CD14-positive monocyte (primary cell): ENCODE data around the gene STXBP2. TPM values are rescaled to one million over a fixed set of nuclear protein-coding genes. Genes with fewer than 3 reads are reported as not detected.
A peak's percentile ranks its signal among the peaks of the same experiment; 100 is the strongest.

Experiments
- DNase-seq, 3 donors: peaks; one replicate each; pipeline ENCODE4 v3.0.0-alpha.2; 2011 to 2022
- H2AFZ ChIP-seq: 2 replicates; pipeline ENCODE4 v1.6.0; 2012; ENCODE audit warnings: mild to moderate bottlenecking, low read depth, low read length, inconsistent platforms; ENCODE audit not compliant: insufficient read depth, poor library complexity, severe bottlenecking
- H3K27ac ChIP-seq, 2 donors: 1 replicate in 1 of 2; 2 replicates in 1 of 2; pipeline ENCODE4 v1.5.1; 2012 to 2013; ENCODE audit warnings: low read length in 2 of 2, control low read depth in 1 of 2, inconsistent platforms in 1 of 2, low read depth in 1 of 2, mild to moderate bottlenecking in 1 of 2
- H3K27me3 ChIP-seq, 2 donors: one replicate each; pipeline versions ENCODE4 v1.6.0 to v1.6.1; 2011 to 2013; ENCODE audit warnings: low read length in 2 of 2; ENCODE audit not compliant: control insufficient read depth in 2 of 2, insufficient read depth in 2 of 2
- H3K36me3 ChIP-seq, 2 donors: replicated peaks in 1 of 2; 1 replicate in 1 of 2; 2 replicates in 1 of 2; pipeline versions ENCODE4 v1.5.1 to v1.6.1; 2012 to 2013; ENCODE audit warnings: low read length in 2 of 2, control low read depth in 1 of 2, inconsistent platforms in 1 of 2, mild to moderate bottlenecking in 1 of 2; ENCODE audit not compliant: insufficient read depth in 2 of 2, control insufficient read depth in 1 of 2
- H3K4me1 ChIP-seq, 2 donors: 1 replicate in 1 of 2; 2 replicates in 1 of 2; pipeline versions ENCODE4 v1.5.1 to v1.6.1; 2012 to 2013; ENCODE audit warnings: low read length in 2 of 2, control low read depth in 1 of 2, inconsistent platforms in 1 of 2, mild to moderate bottlenecking in 1 of 2, moderate library complexity in 1 of 2; ENCODE audit not compliant: insufficient read depth in 2 of 2, control insufficient read depth in 1 of 2
- H3K4me2 ChIP-seq: replicated peaks from 2 replicates; pipeline ENCODE3; 2012; ENCODE audit warnings: low read length, moderate library complexity, mild to moderate bottlenecking; ENCODE audit not compliant: poor library complexity, severe bottlenecking; ENCODE audit errors: extremely low read depth
- H3K4me3 ChIP-seq, 3 experiments: fragments of 200-600 bp in 1 of 3; sonication (generic) in 1 of 3; replicated peaks in 1 of 3; 1 replicate in 2 of 3; 2 replicates in 1 of 3; pipeline ENCODE4 v1.5.1; 2011 to 2013; ENCODE audit warnings: low read length in 3 of 3, mild to moderate bottlenecking in 3 of 3, control low read depth in 2 of 3, low read depth in 2 of 3, inconsistent platforms in 1 of 3, moderate library complexity in 1 of 3
- H3K79me2 ChIP-seq: 2 replicates; pipeline ENCODE4 v1.6.0; 2012; ENCODE audit warnings: mild to moderate bottlenecking, control low read depth, inconsistent platforms, low read length, moderate library complexity; ENCODE audit not compliant: insufficient read depth
- H3K9ac ChIP-seq: 2 replicates; pipeline ENCODE4 v1.6.0; 2017; ENCODE audit warnings: low read length, mild to moderate bottlenecking; ENCODE audit not compliant: insufficient read depth, poor library complexity, severe bottlenecking
- H3K9me3 ChIP-seq, 2 donors: replicated peaks in 1 of 2; 1 replicate in 1 of 2; 2 replicates in 1 of 2; pipeline versions ENCODE4 v1.5.1 to v1.6.1; 2012 to 2013; ENCODE audit warnings: low read length in 2 of 2, control low read depth in 1 of 2; ENCODE audit not compliant: control insufficient read depth in 1 of 2, insufficient read depth in 1 of 2
- H4K20me1 ChIP-seq: 2 replicates; pipeline ENCODE4 v1.6.0; 2012; ENCODE audit warnings: mild to moderate bottlenecking, low read length, control low read depth, moderate library complexity; ENCODE audit not compliant: insufficient read depth
- H3K27ac Mint-ChIP-seq, 7 donors: one replicate each; pipeline ENCODE4 v1.8.0; 2020; ENCODE audit warnings: mild to moderate bottlenecking in 7 of 7, mixed read lengths in 7 of 7, moderate library complexity in 6 of 7, inconsistent platforms in 2 of 7
- H3K27me3 Mint-ChIP-seq, 3 donors: one replicate each; pipeline ENCODE4 v1.8.0; 2021 to 2022; ENCODE audit warnings: low read depth in 3 of 3, mild to moderate bottlenecking in 3 of 3, mixed read lengths in 3 of 3, moderate library complexity in 3 of 3, inconsistent platforms in 1 of 3
- H3K36me3 Mint-ChIP-seq, 2 donors: one replicate each; pipeline ENCODE4 v1.8.0; 2020; ENCODE audit warnings: mixed read lengths in 2 of 2, inconsistent platforms in 1 of 2, mild to moderate bottlenecking in 1 of 2
- H3K4me1 Mint-ChIP-seq: one replicate; pipeline ENCODE4 v1.8.0; 2020; ENCODE audit warnings: mild to moderate bottlenecking, mixed read lengths
- H3K4me3 Mint-ChIP-seq, 2 donors: one replicate each; pipeline ENCODE4 v1.8.0; 2020; ENCODE audit warnings: mild to moderate bottlenecking in 2 of 2, mixed read lengths in 2 of 2, moderate library complexity in 1 of 2
- H3K9me3 Mint-ChIP-seq, 7 donors: one replicate each; pipeline ENCODE4 v1.8.0; 2020 to 2022; ENCODE audit warnings: mixed read lengths in 7 of 7, mild to moderate bottlenecking in 6 of 7, moderate library complexity in 6 of 7, inconsistent platforms in 2 of 7
- CTCF ChIP-seq: fragments of 200-600 bp; IDR thresholded peaks from one replicate; pipeline ENCODE4 v1.8.0; 2022; ENCODE audit warnings: antibody characterized with exemption, mild to moderate bottlenecking
- WGBS: methylation state at CpG from one replicate; pipeline ENCODE4 v1.1.5; 2013; ENCODE audit warnings: missing lambda C conversion rate; ENCODE audit not compliant: insufficient coverage; 5-methylcytosine and 5-hydroxymethylcytosine counted together
- intact Hi-C, 2 donors: fragments of 100-400 bp; cut with micrococcal nuclease; formaldehyde crosslinking; loops; one replicate each; pipeline versions ENCODE4 v1.15.0 to v1.15.1; 2023
- polyA plus RNA-seq, 3 donors: library from polyadenylated mRNA; depleted of rRNA in 1 of 3; unstranded in 2 of 3; stranded (reverse) in 1 of 3; fragments of 300-500 nt in 2 of 3; fragments of >200 nt in 1 of 3; fragmentation: Illumina TruSeq in 2 of 3; gene quantifications; 1 replicate in 2 of 3; 2 replicates in 1 of 3; pipeline ENCODE4 v1.2.3, GENCODE V29; 2012 to 2021

The STXBP2 gene
- polyA plus RNA-seq, 3 donors, result 249 to 846 (median 327) TPM

- Histone ChIP-seq H3K27me3 (no peaks in the 10 kb centered on the region), H3K36me3 (no peaks in the 10 kb centered on the region), H3K4me3 (no peak overlapping the region), H3K4me2 (no peak overlapping the region), H2AFZ (no peak overlapping the region), H3K9ac (no peak overlapping the region), H3K9me3 (peaks cover 0 to 8% of the 10 kb centered on the region in 2 donors), H3K4me1 (no peaks in the 10 kb centered on the region), H3K27ac (no peak overlapping the region), H3K79me2 (no peaks in the 10 kb centered on the region), H4K20me1 (no peaks in the 10 kb centered on the region)
- intact Hi-C loops, result no loop called here
- H3K4me1 Mint-ChIP-seq, result no peaks in the 10 kb centered on the region
- 92% methylated on average over 9 of the region's 9 CpGs for WGBS
- no peak for DNase-seq
- peak overlapping the region in 1 of 7 donors; percentile 40 for H3K27ac Mint-ChIP-seq
- peaks cover 11 to 28% (median 24%) of the 10 kb centered on the region in 3 donors for H3K27me3 Mint-ChIP-seq
- H3K36me3 Mint-ChIP-seq, result no peaks in the 10 kb centered on the region
- H3K9me3 Mint-ChIP-seq, result peaks cover 0 to 8% (median 5%) of the 10 kb centered on the region in 7 donors
- TF ChIP-seq CTCF, result no peak
- no peak overlapping the region for H3K4me3 Mint-ChIP-seq
Measured at GRCh38 chr19:7603919-7604318, 33.0 kb upstream of the STXBP2 start.

- DNase-seq, result peak in 2 of 3 donors; percentile 9 to 47
Measured at GRCh38 chr19:7605490-7606222, 31.3 kb upstream of the STXBP2 start.

More at GRCh38 chr19:7605490-7606222, 31.3 kb upstream of the STXBP2 start:
- Histone ChIP-seq H3K27me3 (no peaks in the 10 kb centered on the region), H3K4me3 (no peak overlapping the region), H3K27ac (no peak overlapping the region), H3K36me3 (no peaks in the 10 kb centered on the region), H3K79me2 (no peaks in the 10 kb centered on the region), H3K4me2 (no peak overlapping the region), H3K9me3 (peaks cover 0 to 8% of the 10 kb centered on the region in 2 donors), H3K4me1 (no peaks in the 10 kb centered on the region), H2AFZ (no peak overlapping the region), H4K20me1 (no peaks in the 10 kb centered on the region), H3K9ac (no peak overlapping the region)
- H3K9me3 Mint-ChIP-seq, result peaks cover 0 to 8% (median 6%) of the 10 kb centered on the region in 7 donors
- no peaks in the 10 kb centered on the region for H3K4me1 Mint-ChIP-seq
- no peaks in the 10 kb centered on the region for H3K36me3 Mint-ChIP-seq
- intact Hi-C loops, result no loop called here
- 57% methylated on average over 7 of the region's 14 CpGs for WGBS
- H3K27ac Mint-ChIP-seq, result peak overlapping the region in 1 of 7 donors; percentile 58
- peaks cover 11 to 26% (median 23%) of the 10 kb centered on the region in 3 donors for H3K27me3 Mint-ChIP-seq
- TF ChIP-seq CTCF, result no peak
- no peak overlapping the region for H3K4me3 Mint-ChIP-seq
